GM23338 (cell line): ENCODE data around the gene ATP5F1B. TPM values are rescaled to one million over a fixed set of nuclear protein-coding genes. Genes with fewer than 3 reads are reported as not detected.
A peak's percentile ranks its signal among the peaks of the same experiment; 100 is the strongest.

Source experiments
- ATAC-seq: fragments of 200-7000 bp; cut with Tn5 transposase; 3 replicates; pipeline ENCODE4 v1.9.1; 2020
- DNase-seq: peaks from one replicate; pipeline ENCODE4 v3.0.0-alpha.2; 2015; ENCODE audit warnings: low spot score
- H2AFZ ChIP-seq: fragments of 200-600 bp; sonication (generic); 2 replicates; pipeline ENCODE4 v1.8.0; 2016; ENCODE audit warnings: antibody characterized with exemption, mild to moderate bottlenecking, moderate library complexity
- H3F3A ChIP-seq: fragments of 200-600 bp; sonication (generic); replicated peaks from 2 replicates; pipeline ENCODE4 v1.8.0; 2017; ENCODE audit warnings: antibody characterized with exemption, mixed run types, low read depth
- H3K27ac ChIP-seq: fragments of 200-600 bp; sonication (generic); 2 replicates; pipeline ENCODE4 v1.6.1; 2016; ENCODE audit warnings: low read depth
- H3K27me3 ChIP-seq: fragments of 200-600 bp; sonication (generic); 2 replicates; pipeline ENCODE4 v1.8.0; 2016; ENCODE audit warnings: mild to moderate bottlenecking, mixed run types, moderate library complexity; ENCODE audit not compliant: insufficient read depth
- H3K36me3 ChIP-seq: fragments of 200-600 bp; sonication (generic); 2 replicates; pipeline ENCODE4 v1.8.0; 2016; ENCODE audit warnings: mild to moderate bottlenecking; ENCODE audit not compliant: insufficient read depth
- H3K4me1 ChIP-seq: fragments of 200-600 bp; sonication (generic); 2 replicates; pipeline ENCODE4 v1.8.0; 2016; ENCODE audit warnings: mild to moderate bottlenecking, moderate library complexity; ENCODE audit not compliant: insufficient read depth
- H3K4me2 ChIP-seq: fragments of 200-600 bp; sonication (generic); 2 replicates; pipeline ENCODE4 v1.7.1; 2017; ENCODE audit warnings: mixed run types
- H3K4me3 ChIP-seq: fragments of 200-600 bp; sonication (generic); 2 replicates; pipeline ENCODE4 v1.6.1; 2016; ENCODE audit warnings: mixed run types
- H3K79me2 ChIP-seq: fragments of 200-600 bp; sonication (generic); replicated peaks from 2 replicates; pipeline ENCODE4 v1.8.0; 2017; ENCODE audit warnings: mild to moderate bottlenecking; ENCODE audit not compliant: insufficient read depth
- H3K9me2 ChIP-seq: fragments of 200-600 bp; sonication (generic); 2 replicates; pipeline ENCODE4 v1.8.0; 2017; ENCODE audit not compliant: insufficient read depth
- H4K20me1 ChIP-seq: fragments of 200-600 bp; sonication (generic); replicated peaks from 2 replicates; pipeline ENCODE4 v1.8.0; 2017; ENCODE audit warnings: mild to moderate bottlenecking; ENCODE audit not compliant: insufficient read depth
- H3K27ac Mint-ChIP-seq: 2 replicates; pipeline ENCODE4 v1.8.0; 2020; ENCODE audit warnings: inconsistent platforms, mild to moderate bottlenecking, moderate library complexity, mixed read lengths
- H3K27me3 Mint-ChIP-seq: 3 replicates; pipeline ENCODE4 v1.8.0; 2022; ENCODE audit warnings: low read depth, mild to moderate bottlenecking, moderate library complexity, mixed read lengths, inconsistent platforms; ENCODE audit not compliant: insufficient read depth, poor library complexity
- H3K36me3 Mint-ChIP-seq: 3 replicates; pipeline ENCODE4 v1.8.0; 2021; ENCODE audit warnings: low read depth, mild to moderate bottlenecking, inconsistent platforms, moderate library complexity, mixed read lengths
- H3K4me1 Mint-ChIP-seq: 3 replicates; pipeline ENCODE4 v1.8.0; 2020; ENCODE audit warnings: mild to moderate bottlenecking, inconsistent platforms, mixed read lengths
- H3K4me3 Mint-ChIP-seq: 3 replicates; pipeline ENCODE4 v1.8.0; 2021; ENCODE audit warnings: moderate library complexity, mild to moderate bottlenecking, inconsistent platforms, mixed read lengths
- H3K9me3 Mint-ChIP-seq: 3 replicates; pipeline ENCODE4 v1.8.0; 2020; ENCODE audit warnings: moderate library complexity, mild to moderate bottlenecking, inconsistent platforms, mixed read lengths
- ETS1 ChIP-seq: IDR thresholded peaks from 2 replicates; pipeline ENCODE4 v1.6.1; 2016; ENCODE audit warnings: antibody characterized with exemption
- EZH2 ChIP-seq: fragments of 200-600 bp; sonication (generic); IDR thresholded peaks from one replicate; pipeline ENCODE4 v1.8.0; 2017; ENCODE audit warnings: antibody characterized with exemption, mild to moderate bottlenecking, low read depth; ENCODE audit not compliant: unreplicated experiment
- JUNB ChIP-seq: IDR thresholded peaks from one replicate; pipeline ENCODE4 v1.6.1; 2016; ENCODE audit warnings: antibody characterized with exemption; ENCODE audit not compliant: unreplicated experiment
- POLR2AphosphoS5 ChIP-seq: IDR thresholded peaks from 2 replicates; pipeline ENCODE4 v1.6.1; 2016; ENCODE audit warnings: antibody characterized with exemption, low read depth
- STAT1 ChIP-seq: IDR thresholded peaks from one replicate; pipeline ENCODE4 v1.6.1; 2016; ENCODE audit warnings: antibody characterized with exemption; ENCODE audit not compliant: unreplicated experiment
- ZNF331 ChIP-seq: fragments of 250-450 bp; sonication (Bioruptor Pico); IDR thresholded peaks from 2 replicates; pipeline ENCODE4 v1.5.0; 2020; ENCODE audit warnings: low read depth, mild to moderate bottlenecking, moderate library complexity
- ZNF462 ChIP-seq: fragments of 250-450 bp; sonication (Bioruptor Pico); IDR thresholded peaks from 2 replicates; pipeline ENCODE4 v1.5.0; 2020; ENCODE audit warnings: mild to moderate bottlenecking, moderate library complexity
- polyA plus RNA-seq: library from polyadenylated mRNA; unstranded; fragments of >200 nt; fragmentation: Nextera tagmentation; extraction: Ambion mirVana; gene quantifications from 2 replicates; pipeline ENCODE4 v1.2.1, GENCODE V29; 2016
- total RNA-seq: library from RNA; depleted of rRNA; stranded (reverse); fragments of >200 nt; shearing (Covaris generic); gene quantifications from 2 replicates; pipeline ENCODE4 v1.2.3, GENCODE V29; 2014

ATP5F1B gene
- total and polyA plus RNA-seq, 2 experiments from 2014 or later = 763 to 956 TPM

GRCh38 chr12:56616925-56617324, 28.9 kb downstream of the ATP5F1B start (continued):
- TF ChIP-seq ZNF462 (no peak), ZNF331 (CRISPR knock-in tag) (no peak)

- Histone ChIP-seq H3K79me2 (peaks cover 52% of the 10 kb centered on the region), H2AFZ (no peak overlapping the region), H3F3A (peaks cover 6% of the 10 kb centered on the region), H3K27me3 (no peaks in the 10 kb centered on the region), H3K4me1 (no peaks in the 10 kb centered on the region), H3K36me3 (peaks cover 43% of the 10 kb centered on the region), H3K9me2 (no peaks in the 10 kb centered on the region), H3K4me2 (no peak overlapping the region), H3K4me3 (no peak overlapping the region), H3K27ac (no peak overlapping the region), H4K20me1 (peaks cover 34% of the 10 kb centered on the region)
- Mint-ChIP-seq H3K9me3 (no peaks in the 10 kb centered on the region), H3K36me3 (peaks cover 65% of the 10 kb centered on the region), H3K27me3 (peaks cover 3% of the 10 kb centered on the region), H3K4me3 (no peak overlapping the region), H3K4me1 (no peaks in the 10 kb centered on the region), H3K27ac (peak overlapping the region; percentile 42; the same call in 1 of the 2 replicates)
- ATAC-seq (no peak), DNase-seq (no peak)
- no peak for TF ChIP-seq EZH2
- no peak for TF ChIP-seq JUNB
- TF ChIP-seq ZNF462 = no peak
- TF ChIP-seq STAT1 = no peak
- no peak for TF ChIP-seq POLR2AphosphoS5
- TF ChIP-seq ETS1 = no peak
These were observed 29.5 kb downstream of the ATP5F1B start for GRCh38 chr12:56616244-56616643.
